ENCODE data around the gene CASP3.
"Not testable (repeated sequence)": the region's sequence is repeated elsewhere in the genome, so short reads cannot be mapped to it uniquely, and the experiment has no call there.

The CASP3 gene

DNA sequence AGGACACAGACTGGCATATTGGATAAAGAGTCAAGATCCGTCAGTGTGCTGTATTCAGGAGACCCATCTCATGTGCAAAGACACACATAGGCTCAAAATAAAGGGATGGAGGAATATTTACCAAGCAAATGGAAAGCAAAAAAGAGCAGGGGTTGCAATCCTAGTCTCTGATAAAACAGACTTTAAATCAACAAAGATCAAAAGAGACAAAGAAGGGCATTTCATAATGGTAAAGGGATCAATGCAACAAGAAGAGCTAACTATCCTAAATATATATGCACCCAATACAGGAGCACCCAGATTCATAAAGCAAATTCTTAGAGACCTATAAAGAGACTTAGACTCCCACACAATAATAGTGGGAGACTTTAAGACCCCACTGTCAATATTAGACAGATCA is 46.4 kb downstream of the CASP3 start:
- DNase-seq (ENCODE audit: low read depth); H3K4me3 ChIP-seq (ENCODE audit: low read depth, low read length): not testable (repeated sequence)

GRCh38 chr4:184600982-184601381 is 48.3 kb downstream of the CASP3 start:
- DNase-seq (ENCODE audit: low read depth); H3K4me3 ChIP-seq (ENCODE audit: low read depth, low read length): not testable (repeated sequence)

DNA sequence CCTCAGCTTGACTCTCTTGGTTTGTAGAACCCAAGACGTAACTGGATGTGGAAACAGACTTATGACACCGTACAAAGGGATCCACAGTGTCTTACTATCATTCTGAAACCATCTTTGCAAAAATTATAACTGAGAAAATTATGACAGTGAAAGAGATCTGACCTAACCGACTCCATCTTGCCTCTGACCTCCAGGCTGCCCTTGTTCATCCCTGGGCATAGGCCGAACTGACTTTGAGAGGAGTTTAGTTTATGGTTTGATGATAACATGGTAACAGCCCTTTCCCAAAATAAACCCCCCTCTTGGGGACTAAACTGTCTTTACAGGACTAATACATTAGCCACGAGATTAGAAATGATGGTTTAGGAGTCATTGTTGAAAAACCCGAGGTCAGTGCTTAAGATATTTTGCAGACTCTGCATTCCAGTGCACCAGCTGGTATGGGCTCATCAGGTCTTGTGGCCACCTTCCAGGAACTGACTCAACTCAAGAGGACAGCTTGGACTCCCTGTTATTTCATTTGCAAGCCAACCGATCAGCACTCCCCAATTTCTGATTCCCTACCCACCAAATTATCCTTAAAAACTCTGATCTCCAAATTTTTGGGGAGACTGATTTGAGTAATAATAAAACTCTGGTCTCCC is 49.6 kb downstream of the CASP3 start:
- peak; percentile 22 for DNase-seq (ENCODE audit: low read depth)
- H3K4me3 ChIP-seq (ENCODE audit: low read depth, low read length), result no peak overlapping the region

GRCh38 chr4:184598753-184599491 is 50.3 kb downstream of the CASP3 start:
- H3K4me3 ChIP-seq (ENCODE audit: low read depth, low read length), result no peak overlapping the region
- no peak for DNase-seq (ENCODE audit: low read depth)

GRCh38 chr4:184596617-184597185 is 52.5 kb downstream of the CASP3 start:
- H3K4me3 ChIP-seq (ENCODE audit: low read depth, low read length), result no peak overlapping the region
- DNase-seq (ENCODE audit: low read depth), result no peak

DNA sequence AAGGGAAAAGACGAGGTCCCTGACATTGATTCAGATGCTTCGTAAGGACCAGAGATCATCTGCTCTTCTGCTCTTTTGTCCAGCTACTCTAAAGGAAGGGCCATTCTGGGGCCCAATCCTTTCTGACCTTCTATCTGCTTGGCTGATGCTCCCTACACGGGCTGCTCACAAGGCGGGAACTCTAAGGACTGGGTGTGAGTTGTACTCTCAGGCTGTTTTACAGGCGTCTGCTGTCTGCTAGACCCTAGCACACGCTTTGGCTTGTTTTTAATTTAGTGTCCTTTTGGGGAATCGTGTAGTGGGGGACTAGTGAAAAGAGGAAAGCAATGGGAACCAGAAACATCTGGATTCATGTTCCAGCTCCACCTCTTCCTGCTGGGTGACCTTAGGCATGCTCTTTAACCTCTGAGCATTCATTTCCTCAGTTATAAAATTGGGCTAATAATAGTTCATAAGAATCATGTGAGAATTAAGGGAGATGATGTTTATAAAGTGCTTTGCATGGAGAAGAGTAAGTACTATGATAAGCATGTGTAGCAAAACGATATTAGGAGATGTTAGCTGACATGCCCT is 53.1 kb downstream of the CASP3 start:
- DNase-seq (ENCODE audit: low read depth), result no peak
- H3K4me3 ChIP-seq (ENCODE audit: low read depth, low read length), result no peak overlapping the region

- DNase-seq (ENCODE audit: low read depth), result no peak
- H3K4me3 ChIP-seq (ENCODE audit: low read depth, low read length), result no peak overlapping the region
Observed at GRCh38 chr4:184595430-184595829, 53.8 kb downstream of the CASP3 start.

DNA sequence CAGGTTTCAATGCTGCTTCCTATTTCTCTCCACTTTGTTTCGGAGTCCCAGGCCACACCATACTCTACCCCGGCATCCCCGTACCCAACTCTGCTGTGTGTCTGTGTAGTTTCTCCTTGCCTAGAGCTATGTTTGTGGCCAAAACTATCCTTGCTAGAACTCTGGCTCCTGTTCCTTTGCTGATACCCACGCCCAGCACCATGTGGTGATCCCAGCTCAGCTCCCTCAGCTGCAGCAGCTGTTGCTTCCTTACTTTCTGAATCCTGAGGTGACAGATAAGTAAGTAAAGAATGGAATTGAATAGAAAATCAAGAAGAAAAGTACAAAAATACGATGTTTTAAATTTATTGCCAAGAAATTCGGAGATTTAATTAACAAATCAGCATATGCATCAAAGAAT is 55.8 kb downstream of the CASP3 start:
- no peak overlapping the region for H3K4me3 ChIP-seq (ENCODE audit: low read depth, low read length)
- DNase-seq (ENCODE audit: low read depth), result no peak

- H3K4me3 ChIP-seq (ENCODE audit: low read depth, low read length); DNase-seq (ENCODE audit: low read depth): not testable (repeated sequence)
Observed at GRCh38 chr4:184591747-184592270, 57.4 kb downstream of the CASP3 start.

DNA sequence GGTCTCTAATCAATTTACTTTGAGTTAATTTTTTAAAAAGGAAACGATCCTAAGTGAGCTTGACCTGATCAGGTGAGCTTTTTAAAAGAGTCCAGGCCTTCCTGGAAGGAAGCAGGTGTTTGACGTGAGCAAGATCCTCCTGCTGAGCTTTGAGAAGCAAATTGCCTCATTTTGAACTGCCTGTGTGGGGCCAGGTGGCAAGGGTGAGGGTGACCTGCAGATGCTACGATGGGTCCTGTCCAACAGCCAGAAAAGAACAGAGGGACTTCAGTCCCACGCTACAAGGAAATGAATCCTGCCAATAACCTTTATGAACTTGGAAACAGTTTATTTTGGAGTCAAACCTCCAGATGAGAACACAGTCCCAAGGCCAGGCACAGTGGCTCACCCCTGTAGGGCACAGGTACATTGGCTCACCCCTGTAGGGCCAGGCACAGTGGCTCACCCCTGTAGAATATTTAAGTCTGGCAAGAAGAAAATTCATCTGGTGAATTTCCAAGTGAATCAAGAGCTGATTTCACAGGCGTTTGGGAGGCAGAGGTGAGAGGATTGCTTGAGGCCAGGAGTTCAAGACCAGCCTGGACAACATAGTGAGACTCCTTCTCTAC is 58.1 kb downstream of the CASP3 start:
- no peak for DNase-seq (ENCODE audit: low read depth)
- no peak overlapping the region for H3K4me3 ChIP-seq (ENCODE audit: low read depth, low read length)

DNA sequence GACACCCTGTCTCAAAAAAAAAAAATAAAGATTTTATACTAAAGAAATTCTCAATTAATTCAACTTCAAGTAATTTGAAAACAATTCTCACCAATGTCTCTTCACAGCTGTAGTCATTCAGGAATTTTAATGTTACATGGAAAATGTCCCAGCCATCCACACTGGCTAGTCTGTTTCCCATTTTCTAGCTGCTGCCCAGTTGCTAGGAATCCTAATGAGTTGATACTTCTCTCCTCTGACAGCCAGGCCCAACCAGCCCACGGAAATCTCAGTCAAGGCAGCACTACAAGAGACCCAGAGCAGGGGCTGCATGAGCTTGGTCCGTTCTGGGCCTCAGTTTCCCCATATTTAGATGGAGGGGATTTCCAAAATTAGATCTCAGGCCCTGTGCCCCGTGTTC is 59.1 kb downstream of the CASP3 start:
- no peak overlapping the region for H3K4me3 ChIP-seq (ENCODE audit: low read depth, low read length)
- DNase-seq (ENCODE audit: low read depth), result no peak

DNA sequence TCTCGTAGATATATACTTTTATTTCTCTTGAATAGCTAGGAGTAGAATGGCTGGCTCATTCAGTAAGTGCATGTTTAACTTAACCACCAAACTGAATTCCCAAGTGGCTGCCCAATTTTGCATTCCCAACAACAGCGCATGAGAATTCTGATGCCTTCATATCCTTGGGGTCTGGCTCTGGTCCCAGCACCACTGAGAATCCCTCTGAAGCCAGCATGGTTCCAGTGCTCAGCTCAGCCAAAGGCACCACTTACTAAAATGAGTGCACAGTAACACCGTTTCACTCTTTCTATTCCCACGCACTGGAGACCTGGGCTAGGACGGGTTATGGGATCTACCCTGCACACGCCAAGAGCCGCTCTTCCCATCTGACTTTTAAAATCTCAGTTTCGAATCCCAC is 60.4 kb downstream of the CASP3 start:
- H3K4me3 ChIP-seq (ENCODE audit: low read depth, low read length), result no peak overlapping the region
- DNase-seq (ENCODE audit: low read depth), result no peak

DNA sequence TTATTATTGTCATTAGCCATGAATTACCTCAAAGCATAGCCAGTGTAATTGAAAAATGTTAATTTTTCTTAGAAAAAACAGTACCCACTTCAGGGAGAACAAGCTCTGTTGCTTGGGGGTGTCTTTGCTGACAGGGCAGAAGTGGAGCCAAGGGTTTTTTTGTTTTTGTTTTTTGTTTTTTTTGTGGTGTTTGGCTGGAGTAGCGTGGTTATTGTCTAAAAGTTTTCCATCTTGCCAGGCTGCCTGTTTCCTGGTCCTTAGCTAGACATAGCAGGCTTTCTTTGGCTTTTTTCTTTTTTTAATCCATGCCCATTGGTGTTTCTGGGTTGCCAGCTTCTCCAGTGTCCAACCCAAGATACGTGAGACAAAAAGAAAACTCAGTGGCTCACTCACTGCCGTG is 61.5 kb downstream of the CASP3 start:
- no peak overlapping the region for H3K4me3 ChIP-seq (ENCODE audit: low read depth, low read length)
- no peak for DNase-seq (ENCODE audit: low read depth)

DNA sequence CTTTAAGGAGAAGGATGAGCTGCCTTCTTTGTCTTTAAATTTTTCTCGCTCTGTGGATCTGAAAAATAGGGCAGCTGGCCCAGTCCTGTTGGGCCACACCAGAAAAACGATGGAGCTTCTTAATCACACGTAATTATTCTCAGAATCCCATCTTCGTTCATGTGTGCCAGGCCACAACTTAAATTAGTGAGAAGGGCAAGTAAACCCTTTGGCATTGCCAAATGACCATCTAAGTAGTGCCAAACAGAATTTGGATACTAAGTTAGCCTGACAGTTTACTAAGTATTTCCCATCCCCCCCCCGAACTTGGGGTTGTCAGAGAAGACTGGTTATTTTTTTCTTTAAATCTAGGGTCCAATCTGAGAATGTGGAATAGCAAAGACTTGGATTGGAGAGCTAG is 62.0 kb downstream of the CASP3 start:
- H3K4me3 ChIP-seq (ENCODE audit: low read depth, low read length), result no peak overlapping the region
- DNase-seq (ENCODE audit: low read depth), result no peak

DNA sequence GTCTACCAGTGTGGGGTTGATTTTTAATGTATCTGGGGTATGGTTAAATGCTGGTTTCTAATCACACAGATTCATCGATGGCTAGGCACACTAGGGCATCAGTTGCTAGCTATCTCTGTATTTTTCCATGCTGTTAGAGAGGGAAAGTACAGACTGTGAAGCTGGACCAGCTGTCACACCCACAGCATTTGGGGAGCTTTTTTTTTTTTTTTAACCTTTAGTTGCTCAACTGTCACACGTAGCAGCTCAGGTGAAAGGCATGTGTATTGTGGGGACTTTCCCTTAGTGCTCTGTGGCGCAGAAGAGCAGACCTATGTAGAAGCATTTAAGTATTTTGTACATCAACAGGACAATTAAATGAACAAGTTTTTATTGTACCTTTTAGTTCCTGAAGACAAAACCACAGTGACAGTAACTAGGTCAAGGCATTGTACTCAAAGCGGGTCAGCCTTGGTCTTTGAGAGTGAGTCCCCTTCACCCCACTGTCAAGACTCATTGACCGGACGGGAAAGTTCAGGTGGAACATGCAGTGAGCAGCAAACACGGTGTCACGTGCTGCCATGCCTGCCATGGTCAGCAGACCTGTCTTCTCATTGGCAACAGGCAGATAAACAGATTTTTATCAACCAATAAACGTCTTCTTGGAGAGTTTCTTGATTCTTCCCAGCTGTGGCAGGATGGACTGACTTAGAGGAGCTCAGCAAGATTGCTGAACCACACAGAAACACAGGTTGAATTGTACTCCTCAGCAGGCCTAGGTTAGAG is 65.3 kb downstream of the CASP3 start:
- DNase-seq (ENCODE audit: low read depth), result no peak
- H3K4me3 ChIP-seq (ENCODE audit: low read depth, low read length), result no peak overlapping the region
